ENCODE measurements around the gene SMNDC1. TPM values are rescaled to one million over a fixed set of nuclear protein-coding genes. Genes with fewer than 3 reads are reported as not detected.
"Not testable (repeated sequence)": the region's sequence is repeated elsewhere in the genome, so short reads cannot be mapped to it uniquely, and the experiment has no call there.

Gene SMNDC1
- total and polyA plus RNA-seq, 7 donors = 10.2 to 19.7 (median 13.3) TPM

GRCh38 chr10:110275128-110275729 is 29.5 kb downstream of the SMNDC1 start:
- WGBS, 2 donors = 70 to 72% methylated on average over 2 of the region's 2 CpGs
- Histone ChIP-seq H3K36me3 (peaks cover 0 to 7% (median 0%) of the 10 kb centered on the region in 4 donors), H3K27me3 (no peaks in the 10 kb centered on the region), H3K27ac (peak overlapping the region; percentile 58 to 77 (median 75)), H3K9me3 (no peaks in the 10 kb centered on the region), H3K4me1 (peaks cover 0 to 67% (median 40%) of the 10 kb centered on the region in 4 donors), H3K4me3 (no peak overlapping the region)
- DNase-seq = no peak
- no peak for TF ChIP-seq POLR2A (IDR thresholded peaks at IDR 0.05)
- TF ChIP-seq EP300 (IDR thresholded peaks at IDR 0.05) = no peak
- TF ChIP-seq CTCF (IDR thresholded peaks at IDR 0.05) = no peak
- TF ChIP-seq POLR2AphosphoS5 (IDR thresholded peaks at IDR 0.05) = no peak
- intact Hi-C loops (cut with DNase I) = loop anchor here (5.0 kb wide), 2 partner anchors 48 to 393 kb away; no protein-coding TSS in a partner anchor

- Histone ChIP-seq H3K36me3 (peaks cover 0 to 2% (median 0%) of the 10 kb centered on the region in 4 donors), H3K4me1 (peaks cover 0 to 70% (median 46%) of the 10 kb centered on the region in 4 donors), H3K27me3 (no peaks in the 10 kb centered on the region), H3K27ac (peak overlapping the region; percentile 58 to 77 (median 75)), H3K4me3 (no peak overlapping the region), H3K9me3 (no peaks in the 10 kb centered on the region)
- WGBS, 2 donors = 94 to 97% methylated on average over 6 of the region's 6 CpGs
- no peak for DNase-seq
- intact Hi-C loops (cut with DNase I) = loop anchor here (5.0 kb wide), 3 partner anchors 47 to 392 kb away; partner anchors contain the start of gene ADD3
- no peak for TF ChIP-seq CTCF (IDR thresholded peaks at IDR 0.05)
- TF ChIP-seq POLR2AphosphoS5 (IDR thresholded peaks at IDR 0.05) = no peak
- TF ChIP-seq EP300 (IDR thresholded peaks at IDR 0.05) = no peak
- no peak for TF ChIP-seq POLR2A (IDR thresholded peaks at IDR 0.05)
Observed at GRCh38 chr10:110274647-110275046, 30.1 kb downstream of the SMNDC1 start.

- no peak overlapping the region for H3K4me3 ChIP-seq
- DNase-seq = no peak
- TF ChIP-seq EP300 (IDR thresholded peaks at IDR 0.05) (no peak), POLR2A (IDR thresholded peaks at IDR 0.05) (no peak), CTCF (IDR thresholded peaks at IDR 0.05) (no peak), POLR2AphosphoS5 (IDR thresholded peaks at IDR 0.05) (no peak)
- no peaks in the 10 kb centered on the region for H3K27me3 ChIP-seq
- H3K36me3 ChIP-seq = no peaks in the 10 kb centered on the region
- H3K4me1 ChIP-seq = peaks cover 0 to 70% (median 49%) of the 10 kb centered on the region in 4 donors
- H3K27ac ChIP-seq = peak overlapping the region; percentile 58 to 77 (median 75)
- H3K9me3 ChIP-seq = no peaks in the 10 kb centered on the region
- intact Hi-C loops (cut with DNase I) = loop anchor here (5.0 kb wide), 1 partner anchor 267 kb away; the partner anchor contains the start of gene ADD3
Observed at GRCh38 chr10:110274072-110274627, 30.6 kb downstream of the SMNDC1 start.

- peak overlapping the region; percentile 58 to 77 (median 75) for H3K27ac ChIP-seq
- intact Hi-C loops (cut with DNase I) = loop anchor here (5.0 kb wide), 1 partner anchor 266 kb away; the partner anchor contains the start of gene ADD3
Observed at GRCh38 chr10:110273474-110273873, 31.2 kb downstream of the SMNDC1 start.

GRCh38 chr10:110272995-110273394 is 31.7 kb downstream of the SMNDC1 start:
- intact Hi-C loops (cut with DNase I) = loop anchor here (5.0 kb wide), 1 partner anchor 266 kb away; the partner anchor contains the start of gene ADD3
- H3K4me3 ChIP-seq, H3K9me3 ChIP-seq, DNase-seq, H3K27me3 ChIP-seq, H3K36me3 ChIP-seq: not testable (repeated sequence)
- 90 to 95% methylated on average over 15 of the region's 15 CpGs for WGBS, 2 donors
- peaks cover 0 to 72% (median 54%) of the 10 kb centered on the region in 4 donors for H3K4me1 ChIP-seq
- peak overlapping the region; percentile 58 to 77 (median 75) for H3K27ac ChIP-seq

More at GRCh38 chr10:110273474-110273873, 31.2 kb downstream of the SMNDC1 start:
- no peak overlapping the region for H3K4me3 ChIP-seq
- no peak for TF ChIP-seq POLR2A (IDR thresholded peaks at IDR 0.05)
- TF ChIP-seq POLR2AphosphoS5 (IDR thresholded peaks at IDR 0.05) = peak; percentile 53 to 68 (median 64)
- TF ChIP-seq EP300 (IDR thresholded peaks at IDR 0.05) = peak in 2 of 4 donors; percentile 22 to 67
- H3K4me1 ChIP-seq = peaks cover 0 to 70% (median 50%) of the 10 kb centered on the region in 4 donors
- peak; percentile 95 for DNase-seq
- H3K36me3 ChIP-seq = no peaks in the 10 kb centered on the region
- H3K27me3 ChIP-seq = no peaks in the 10 kb centered on the region
- H3K9me3 ChIP-seq = no peaks in the 10 kb centered on the region
- WGBS, 2 donors = 68 to 83% methylated on average over 4 of the region's 4 CpGs
